Activated CD4-positive, alpha-beta T cell treated with anti-CD3 and anti-CD28 coated beads, Interleukin-2, Interleukin-6, amounts not matched to agents 100 ng/mL and 50 ng/mL, durations not matched to agents 16 hours and 8 hours (primary cell): Measurements from ENCODE around the gene CD72.
A peak's percentile ranks its signal among the peaks of the same experiment; 100 is the strongest.
"Not testable (repeated sequence)": the region's sequence is repeated elsewhere in the genome, so short reads cannot be mapped to it uniquely, and the experiment has no call there.

Source experiments
- DNase-seq: peaks from one replicate; pipeline ENCODE4 v3.0.0-alpha.2; 2020

Gene CD72

DNA sequence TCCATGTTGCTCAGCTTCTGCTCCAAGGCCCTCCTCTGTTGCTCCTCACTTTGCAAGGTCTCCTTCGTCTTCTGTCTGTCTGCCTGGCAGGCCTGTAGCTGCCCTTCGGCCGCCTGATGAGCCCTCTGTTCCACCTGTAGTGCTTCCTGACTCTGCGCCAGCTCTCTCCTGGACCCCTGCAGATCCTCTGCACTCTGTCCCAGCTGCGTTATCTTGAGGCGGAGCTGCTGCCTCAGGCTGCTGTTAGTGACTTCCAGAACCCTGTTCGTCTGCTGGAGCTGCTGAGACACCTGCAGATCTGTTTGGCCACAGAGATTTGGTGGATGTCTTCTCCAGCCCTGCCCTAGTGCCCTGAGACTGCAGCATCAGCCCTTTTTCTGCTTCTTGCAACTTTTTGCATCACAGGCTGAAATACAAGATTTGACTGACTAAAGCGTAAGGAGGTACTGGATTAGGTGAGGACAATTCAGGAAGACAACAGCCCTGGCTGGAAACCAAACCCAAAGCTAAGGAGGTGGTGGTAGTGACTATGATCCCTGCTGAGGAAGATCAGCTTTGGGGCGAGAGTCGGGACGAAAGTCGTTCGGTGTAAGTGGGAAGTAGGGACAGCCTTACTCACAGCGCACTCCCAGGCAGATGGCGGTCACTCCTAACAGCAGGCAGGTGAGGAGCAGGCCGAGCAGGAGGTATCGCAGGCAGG is 2.1 kb downstream of the CD72 start:
- no peak for DNase-seq

DNA sequence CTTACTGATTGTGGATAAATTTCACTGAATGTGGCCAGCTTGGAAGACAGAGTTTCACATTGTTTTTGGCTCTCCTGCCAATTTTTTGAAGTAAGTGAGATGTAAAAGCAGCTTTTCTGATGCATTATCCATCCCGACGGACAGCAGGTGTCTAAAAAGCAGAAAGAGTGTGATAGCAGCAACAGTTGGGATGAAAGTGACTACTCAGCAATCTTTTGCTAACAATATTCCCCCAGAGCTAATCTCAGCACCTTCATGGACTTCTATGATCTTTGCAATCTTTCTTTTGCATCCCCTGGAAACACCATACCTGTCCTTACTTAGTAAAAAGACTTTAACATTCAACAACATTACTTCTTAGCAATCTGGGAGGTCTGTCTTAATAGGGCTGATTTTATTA is 5.4 kb downstream of the CD72 start:
- no peak for DNase-seq

DNA sequence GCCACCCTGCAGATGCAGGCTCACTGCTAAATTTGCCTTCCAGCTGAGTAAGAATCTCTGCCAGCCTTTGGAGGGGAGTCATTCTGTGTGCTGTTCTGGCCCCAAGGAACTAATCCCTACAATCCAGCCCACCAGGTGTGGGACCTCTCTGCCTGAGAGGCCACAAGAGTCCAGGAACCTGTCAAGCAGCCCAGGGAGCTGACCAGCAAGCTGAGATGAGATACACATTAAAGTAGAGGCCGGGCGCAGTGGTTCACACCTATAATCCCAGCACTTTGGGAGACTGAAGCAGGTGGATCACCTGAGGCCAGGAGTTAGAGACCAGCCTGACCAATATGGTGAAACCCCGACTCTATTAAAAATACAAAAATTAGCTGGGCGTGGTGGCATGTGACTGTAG is 6.1 kb downstream of the CD72 start:
- DNase-seq, result not testable (repeated sequence)

DNA sequence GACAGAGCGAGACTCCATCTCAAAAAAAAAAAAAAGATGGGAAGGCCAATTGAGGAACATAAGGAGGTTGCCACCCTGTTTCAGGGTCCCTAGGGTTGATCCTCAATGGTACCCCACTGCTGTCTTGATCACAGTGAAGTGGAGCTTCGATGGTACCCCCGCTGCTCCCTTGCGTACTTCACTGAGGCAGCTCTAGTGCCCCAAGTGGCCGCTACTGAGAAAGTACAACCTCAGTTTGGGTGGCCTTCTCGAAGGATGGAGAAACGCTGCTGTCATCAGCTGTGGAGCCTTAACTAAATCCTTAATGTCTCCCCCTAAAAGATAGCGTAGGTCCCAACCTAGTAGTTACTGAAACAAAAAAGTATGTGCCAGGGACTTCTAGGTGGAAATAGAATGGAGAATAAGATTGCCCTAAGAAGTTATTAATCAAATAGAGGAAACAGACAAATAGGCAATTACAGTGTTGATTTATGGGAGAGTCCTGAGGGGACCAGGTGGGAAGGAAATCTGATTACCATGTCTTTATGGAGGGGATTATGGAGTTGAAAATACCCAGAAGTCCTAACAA is 6.9 kb downstream of the CD72 start:
- peak; percentile 67 for DNase-seq

DNA sequence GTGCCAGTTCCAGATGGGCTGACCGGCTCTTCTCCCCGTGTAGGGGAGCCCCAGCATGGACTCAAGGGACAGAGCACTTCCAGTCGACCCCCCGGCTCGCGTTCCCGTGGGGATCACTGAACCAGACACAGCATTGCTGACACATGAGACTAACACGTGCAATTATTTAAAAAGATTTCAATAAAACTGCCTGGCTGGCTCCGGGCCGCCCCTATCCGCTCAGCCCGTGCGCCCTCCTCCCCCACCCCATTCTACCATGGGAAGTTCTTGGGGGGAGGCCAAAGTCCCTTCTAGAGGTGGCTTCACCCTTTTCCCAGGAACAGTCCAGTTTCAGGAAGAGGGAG is 8.4 kb downstream of the CD72 start:
- no peak for DNase-seq

DNA sequence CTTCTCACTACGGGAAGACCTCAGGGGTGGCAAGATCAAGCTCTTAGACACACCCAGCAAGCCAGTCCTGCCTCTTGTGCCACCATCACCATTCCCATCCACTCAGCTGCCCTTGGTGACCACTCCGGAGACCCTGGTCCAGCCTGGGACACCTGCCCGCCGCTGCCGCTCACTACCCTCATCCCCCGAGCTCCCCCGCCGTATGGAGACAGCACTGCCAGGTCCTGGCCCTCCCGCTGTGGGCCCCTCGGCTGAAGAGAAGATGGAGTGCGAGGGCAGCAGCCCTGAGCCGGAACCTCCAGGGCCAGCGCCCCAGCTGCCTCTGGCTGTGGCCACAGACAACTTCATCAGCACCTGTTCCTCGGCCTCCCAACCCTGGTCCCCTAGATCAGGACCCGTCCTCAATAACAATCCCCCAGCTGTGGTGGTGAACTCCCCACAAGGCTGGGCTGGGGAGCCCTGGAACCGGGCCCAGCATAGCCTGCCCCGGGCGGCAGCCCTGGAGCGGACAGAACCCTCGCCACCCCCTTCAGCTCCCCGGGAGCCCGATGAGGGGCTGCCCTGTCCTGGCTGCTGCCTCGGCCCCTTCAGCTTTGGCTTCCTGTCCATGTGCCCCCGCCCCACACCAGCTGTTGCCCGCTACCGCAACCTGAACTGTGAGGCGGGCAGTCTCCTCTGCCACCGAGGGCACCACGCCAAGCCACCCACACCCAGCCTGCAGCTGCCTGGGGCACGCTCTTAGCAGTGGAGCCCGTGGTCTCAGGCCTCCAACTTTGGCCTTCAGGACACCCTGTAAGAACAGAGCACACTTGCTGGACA is 9.0 kb downstream of the CD72 start:
- no peak for DNase-seq

DNA sequence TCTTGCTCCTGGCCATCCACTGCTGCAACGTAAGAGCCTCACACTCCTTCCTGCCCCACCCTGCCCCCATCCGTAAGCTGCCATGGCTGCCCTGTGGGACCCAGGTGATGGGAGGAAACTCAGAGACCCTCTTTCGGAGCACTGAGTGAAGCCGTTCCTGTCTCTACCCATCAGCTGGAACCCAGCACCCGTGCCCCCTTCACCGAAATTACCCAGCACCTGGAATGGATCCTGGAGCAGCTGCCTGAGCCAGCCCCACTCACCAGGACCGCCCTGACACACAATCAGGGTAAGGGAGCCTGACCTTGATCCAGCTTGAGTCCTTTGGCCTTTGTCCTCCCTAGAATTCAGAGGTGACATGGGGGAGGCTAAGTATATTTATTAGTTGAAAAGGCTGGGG is 10.0 kb downstream of the CD72 start:
- DNase-seq, result no peak

DNA sequence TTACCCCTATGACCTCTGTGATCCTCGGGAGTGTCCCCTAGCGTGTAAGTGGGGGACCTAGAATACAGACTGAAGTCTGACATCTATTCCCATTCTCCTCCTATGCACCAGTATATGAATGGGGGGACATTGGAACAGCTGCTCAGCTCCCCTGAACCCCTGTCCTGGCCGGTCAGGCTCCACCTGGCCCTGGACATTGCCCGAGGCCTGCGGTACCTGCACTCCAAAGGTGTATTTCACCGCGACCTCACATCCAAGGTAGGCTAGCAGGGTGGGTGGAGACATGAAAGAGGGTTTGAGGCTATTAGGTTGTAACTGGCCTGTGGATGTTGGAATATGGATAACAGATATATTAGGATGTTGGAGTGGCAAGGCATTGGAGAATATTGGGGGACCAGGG is 11.5 kb downstream of the CD72 start:
- DNase-seq, result no peak

DNA sequence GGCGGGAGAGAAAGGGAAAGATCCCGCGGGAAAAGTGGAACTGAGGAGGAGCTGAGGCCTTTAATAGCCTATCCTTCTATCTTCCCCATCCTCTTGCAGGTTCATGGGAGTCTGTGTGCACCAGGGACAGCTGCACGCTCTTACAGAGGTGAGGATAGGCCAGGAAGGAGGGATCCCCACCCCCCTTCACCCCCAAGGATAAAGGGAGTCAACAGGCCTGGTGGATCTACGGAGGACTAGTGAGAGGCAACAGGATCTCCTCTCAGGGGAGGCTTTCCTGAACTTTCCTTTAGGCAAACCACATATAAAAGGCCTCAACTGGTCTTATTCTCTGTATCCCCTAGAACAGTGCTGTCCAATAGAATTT is 12.1 kb downstream of the CD72 start:
- DNase-seq, result no peak

DNA sequence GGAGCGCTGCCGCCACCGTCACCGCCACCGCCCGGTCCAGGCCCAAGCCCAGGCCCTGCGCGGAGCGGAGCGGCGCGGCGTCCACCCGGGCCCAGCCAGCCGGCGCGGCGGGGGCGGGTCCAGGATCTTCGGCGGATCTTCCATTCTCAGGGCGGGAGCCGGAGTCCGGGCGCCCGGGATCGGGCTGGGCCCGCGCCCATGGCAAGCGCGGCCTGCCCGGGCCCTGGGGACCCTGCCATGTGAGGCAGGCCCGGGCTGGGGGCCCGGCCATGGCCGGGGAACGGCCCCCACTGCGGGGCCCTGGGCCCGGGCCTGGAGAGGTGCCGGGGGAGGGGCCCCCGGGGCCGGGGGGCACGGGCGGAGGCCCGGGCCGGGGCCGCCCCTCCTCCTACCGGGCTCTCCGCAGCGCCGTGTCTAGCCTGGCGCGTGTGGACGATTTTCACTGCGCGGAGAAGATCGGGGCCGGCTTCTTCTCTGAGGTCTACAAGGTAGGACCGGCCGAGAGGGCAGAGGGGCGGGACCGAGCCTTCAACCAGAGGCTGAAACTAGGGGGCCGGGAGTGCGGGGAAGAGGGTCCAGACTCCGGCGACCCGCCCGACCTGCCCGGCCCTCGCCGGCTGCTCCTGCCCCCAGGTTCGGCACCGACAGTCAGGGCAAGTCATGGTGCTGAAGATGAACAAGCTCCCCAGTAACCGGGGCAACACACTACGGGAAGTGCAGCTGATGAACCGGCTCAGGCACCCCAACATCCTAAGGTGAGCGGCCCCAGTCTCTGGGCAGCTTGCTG is 12.7 kb downstream of the CD72 start:
- peak; percentile 41 for DNase-seq

DNA sequence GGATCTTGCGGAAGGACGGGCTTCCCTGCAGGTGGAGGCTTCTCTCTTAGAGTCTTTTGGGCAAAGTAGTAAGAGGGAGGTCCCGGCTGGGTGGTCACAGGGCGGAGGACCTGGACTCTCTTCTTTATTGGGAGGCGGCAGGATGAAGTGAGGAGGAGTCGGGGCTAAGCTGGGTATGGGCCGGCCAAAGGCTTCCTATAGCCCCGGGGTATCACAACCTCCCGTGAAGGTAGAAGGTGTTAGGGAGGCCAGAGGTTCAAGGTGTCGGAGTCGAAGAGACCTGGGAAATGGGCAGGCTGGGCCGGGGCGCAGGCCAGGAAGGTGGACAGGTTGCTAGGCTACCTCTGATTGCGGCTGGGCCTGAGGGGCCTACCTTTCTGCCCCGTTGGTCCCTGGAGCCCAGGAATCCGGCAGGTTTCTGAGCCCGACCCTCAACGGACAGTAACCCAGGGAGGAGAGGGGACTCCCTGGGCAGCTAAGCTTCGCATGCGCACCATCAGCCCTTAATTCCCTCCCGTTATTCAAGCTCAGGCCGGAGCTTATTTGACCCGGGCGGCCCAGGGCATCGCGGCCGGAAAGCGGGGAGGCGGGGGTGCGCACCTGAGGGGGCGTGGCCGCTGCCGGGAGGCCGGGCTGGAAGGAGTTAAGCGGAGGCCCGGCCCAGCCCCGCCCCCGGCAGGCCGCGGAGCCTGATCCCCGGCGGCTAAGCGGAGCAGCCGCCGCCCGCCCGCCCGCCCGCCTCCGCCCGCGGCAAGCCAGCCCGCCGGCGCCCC is 13.4 kb downstream of the CD72 start, which contains the start of gene TESK1:
Gene TESK1, plus strand, starts transcription at position 685 of the 773 bp plus-strand sequence. CDS start 358 bp downstream, outside the sequence.
- DNase-seq, result peak; percentile 91

DNA sequence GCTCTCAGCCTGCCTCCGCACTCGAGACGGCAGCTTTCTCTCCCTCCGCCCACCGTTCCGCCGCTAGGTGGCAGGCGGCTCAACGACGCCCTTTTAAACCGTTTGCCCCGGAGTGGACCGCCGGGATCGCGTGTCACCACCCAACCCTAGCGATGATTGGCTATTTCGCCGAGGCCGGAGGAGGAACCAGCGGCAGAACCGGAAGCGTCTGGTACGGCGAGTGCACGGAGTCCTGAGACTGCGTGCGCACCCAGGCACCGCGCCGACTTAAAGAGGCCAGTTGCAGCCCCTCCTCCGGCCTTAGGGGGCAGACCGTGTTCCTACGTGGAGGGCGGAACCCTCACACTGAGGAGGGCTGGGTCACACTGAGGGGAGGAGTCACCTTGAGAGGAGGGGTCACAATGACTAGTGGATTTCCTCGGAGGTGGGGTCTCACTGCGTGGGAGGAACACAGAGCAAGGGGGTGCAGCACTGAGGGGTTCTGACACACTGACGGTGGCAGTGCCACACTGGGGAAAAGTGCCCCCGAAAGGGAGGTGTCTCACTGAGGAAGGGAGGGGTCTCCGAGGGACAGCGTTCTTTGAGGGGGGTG is 14.1 kb downstream of the CD72 start:
- DNase-seq, result peak; percentile 100

DNA sequence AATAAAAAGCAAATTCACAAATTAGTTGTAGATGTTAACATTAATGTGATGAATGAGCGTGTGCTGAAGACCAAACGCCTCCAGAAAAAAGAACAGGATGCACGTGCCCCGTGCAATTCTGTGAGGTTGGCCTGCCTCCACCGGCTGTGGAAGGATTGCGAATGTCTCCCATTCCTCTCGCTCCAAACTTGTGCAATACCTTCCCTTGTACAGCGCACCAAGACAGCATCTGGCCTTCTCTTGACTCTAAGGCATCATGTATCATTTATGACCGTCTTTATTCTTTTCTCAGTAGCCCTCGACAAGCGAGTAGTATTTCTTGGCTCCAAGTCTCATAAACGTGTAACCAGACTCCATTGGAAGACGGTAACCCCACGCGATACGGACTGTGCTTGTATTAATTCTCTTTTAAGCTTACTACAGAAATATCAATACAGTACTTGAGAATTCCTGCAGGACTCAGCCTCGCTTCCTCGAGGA is 14.7 kb downstream of the CD72 start:
- DNase-seq, result no peak

DNA sequence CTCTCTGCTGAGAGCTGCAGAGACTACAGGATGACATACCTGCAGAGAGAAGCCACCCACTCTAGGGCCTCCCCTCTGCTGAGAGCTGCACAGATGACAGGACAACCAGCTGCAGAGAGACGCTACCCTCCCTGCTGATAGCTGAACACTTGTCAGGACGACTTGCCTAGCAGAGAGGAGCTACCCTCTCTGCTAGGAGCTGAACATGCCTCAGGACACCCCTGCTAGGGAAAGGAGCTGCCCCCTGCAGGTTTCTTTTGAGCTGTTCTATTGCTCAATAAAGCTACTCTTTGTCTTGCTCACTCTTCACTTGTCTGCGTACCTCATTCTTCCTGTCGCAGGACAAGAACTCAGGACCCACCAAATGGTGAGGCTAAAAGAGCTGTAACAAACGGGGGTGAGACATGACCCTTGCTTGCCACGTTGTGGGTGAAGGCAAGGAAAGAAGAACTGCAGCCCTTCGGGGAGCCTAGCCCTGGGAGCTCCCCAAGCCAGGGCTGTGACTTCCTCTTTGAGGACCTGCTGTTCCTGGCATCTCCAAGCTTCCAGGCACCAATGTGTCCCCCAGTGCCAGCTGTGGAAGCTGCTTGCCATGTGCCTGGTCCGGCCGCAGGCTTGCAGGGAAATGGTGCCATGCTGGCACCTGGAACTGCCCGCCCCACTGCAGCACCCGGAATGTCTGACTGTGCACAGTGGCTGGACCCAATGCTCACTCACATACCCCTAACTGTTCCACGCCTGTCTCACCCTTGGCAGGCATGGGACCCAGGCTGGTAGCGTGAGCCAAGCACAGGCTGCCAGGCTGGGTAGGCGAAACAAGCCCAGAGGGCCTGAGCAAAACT is 18.2 kb downstream of the CD72 start:
- DNase-seq, result peak; percentile 16

DNA sequence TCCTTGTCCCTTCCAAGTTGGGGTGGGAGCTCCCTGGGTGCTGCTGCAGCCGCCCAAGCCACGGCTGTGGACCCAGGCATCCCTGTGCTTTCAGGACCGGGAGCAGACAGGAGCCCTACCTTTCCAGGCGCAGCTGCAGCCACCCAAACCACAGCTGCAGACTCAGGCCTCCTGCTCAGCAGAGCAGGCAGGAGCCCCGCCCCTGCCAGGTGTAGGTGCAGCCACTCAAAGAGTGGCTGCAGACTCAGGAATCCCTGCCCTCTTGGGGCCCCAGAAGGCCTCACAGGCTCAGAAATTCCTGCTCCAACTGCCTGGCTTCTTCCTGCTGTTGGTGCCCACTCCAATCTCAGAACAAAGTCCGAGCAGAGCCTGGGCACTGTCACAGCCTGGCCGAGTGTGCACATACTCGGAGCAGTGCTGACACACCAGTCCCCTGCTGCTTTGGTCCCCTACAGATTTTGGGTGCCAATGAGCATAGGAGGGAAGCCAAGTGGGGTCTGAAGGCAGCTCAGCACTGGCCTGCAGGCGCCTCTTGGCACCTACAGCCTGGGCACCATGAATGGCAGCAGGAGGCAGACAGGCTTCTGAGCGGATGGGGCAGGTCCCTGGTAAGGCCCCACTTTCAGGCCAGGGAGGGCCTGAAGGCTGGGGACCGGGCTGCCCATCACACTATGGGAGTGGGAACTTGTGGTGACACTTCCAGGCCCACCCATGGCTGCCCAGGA is 19.2 kb downstream of the CD72 start:
- no peak for DNase-seq

DNA sequence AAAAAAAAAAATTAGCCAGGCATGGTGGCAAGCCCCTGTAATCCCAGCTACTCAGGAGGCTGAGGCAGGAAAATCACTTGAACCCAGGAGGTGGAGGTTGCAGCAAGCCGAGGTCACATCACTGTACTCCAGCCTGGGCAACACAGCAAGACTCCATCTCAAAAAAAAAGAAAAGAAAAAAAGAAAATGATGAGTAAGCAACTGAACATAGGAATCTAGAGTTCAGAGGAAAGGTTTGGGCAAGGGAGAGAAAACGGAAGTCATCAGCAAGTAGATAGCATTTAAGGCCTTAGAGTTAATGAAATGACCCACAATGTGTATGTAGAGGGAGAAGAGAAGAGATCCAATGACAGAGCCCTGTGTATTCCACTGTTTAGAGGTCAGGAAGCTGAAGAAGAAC is 21.3 kb downstream of the CD72 start:
- not testable (repeated sequence) for DNase-seq

DNA sequence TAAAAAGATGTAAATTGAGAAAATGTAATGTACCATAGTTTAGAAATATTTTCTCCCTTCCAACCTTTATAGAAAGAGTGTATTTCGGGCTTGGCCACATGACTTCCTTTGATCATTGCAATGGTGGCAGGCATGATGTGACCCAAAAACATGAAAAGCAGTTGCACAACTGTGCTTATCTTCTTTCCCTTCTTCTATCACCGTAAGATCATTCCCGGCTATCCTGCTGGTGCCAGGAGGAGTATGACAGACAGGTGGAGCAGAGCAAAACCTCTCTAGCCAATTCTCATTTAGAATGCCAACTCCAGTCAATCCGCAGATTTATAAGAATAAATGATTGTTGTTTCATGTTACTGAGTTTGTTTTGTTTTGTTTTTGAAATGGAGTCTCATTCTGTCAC is 23.7 kb downstream of the CD72 start:
- no peak for DNase-seq

DNA sequence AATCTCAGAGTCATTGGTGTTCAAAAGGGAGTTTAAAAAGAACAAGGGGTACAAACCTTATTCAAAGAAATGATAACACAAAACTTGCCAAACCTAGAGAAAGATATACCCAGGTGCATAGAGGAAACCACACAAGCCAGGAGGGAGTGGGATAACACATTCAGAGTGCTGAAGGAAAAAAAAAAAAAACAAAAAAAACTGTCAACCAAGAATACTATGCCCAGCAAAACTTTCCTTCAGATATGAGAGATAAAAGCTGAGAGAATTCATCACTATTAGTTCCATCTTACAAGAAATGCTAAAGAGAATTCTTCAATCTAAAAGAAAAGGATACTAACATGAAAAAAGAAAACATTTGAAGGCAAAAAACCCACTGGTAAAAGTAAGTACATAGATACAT is 24.6 kb downstream of the CD72 start:
- no peak for DNase-seq

DNA sequence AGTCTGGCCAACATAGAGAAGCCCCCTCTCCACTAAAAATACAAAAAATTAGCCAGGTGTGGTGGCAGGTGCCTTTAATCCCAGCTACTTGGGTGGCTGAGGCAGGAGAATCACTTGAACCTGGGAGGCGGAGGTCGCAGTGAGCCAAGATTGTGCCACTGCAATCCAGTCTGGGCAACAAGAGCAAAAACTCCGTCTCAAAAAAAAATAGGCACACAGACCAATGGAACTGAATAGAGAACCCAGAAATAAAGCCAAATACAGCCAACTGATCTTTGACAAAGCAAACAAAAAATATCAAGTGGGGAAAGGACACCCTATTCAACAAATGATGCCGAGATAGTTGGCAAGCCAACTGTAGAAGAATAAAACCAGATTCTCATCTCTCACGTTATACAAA is 29.7 kb downstream of the CD72 start:
- DNase-seq, result not testable (repeated sequence)

DNA sequence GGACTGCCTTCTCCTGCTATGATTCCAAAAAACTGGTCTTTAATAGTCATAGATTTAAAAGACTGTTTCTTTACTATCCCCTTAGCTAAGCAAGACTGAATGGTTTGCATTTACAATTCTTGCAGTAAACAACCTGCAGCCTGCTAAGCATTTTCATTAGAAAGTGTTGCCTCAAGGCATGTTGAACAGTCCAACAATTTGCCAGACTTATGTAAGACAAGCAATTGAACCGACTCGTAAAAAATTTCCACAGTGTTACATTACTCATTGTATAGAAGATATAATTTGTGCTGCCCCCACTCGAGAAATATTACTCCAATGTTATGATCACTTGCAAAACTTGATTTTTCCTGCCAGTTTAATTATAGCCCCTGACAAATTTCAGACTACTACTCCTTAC is 33.5 kb downstream of the CD72 start:
- not testable (repeated sequence) for DNase-seq
